Measurements from ENCODE around the gene ITGB1BP1.

Gene ITGB1BP1

GRCh38 chr2:9375857-9376428 lies 47.4 kb downstream of the ITGB1BP1 start:
- no peak for DNase-seq

- DNase-seq, result no peak
Observed at GRCh38 chr2:9374071-9374730, 49.1 kb downstream of the ITGB1BP1 start.

GRCh38 chr2:9373476-9373875 lies 49.9 kb downstream of the ITGB1BP1 start:
- no peak for DNase-seq

GRCh38 chr2:9373047-9373446 lies 50.3 kb downstream of the ITGB1BP1 start:
- DNase-seq, result no peak

- DNase-seq, result no peak
Observed at GRCh38 chr2:9370746-9371145, 52.6 kb downstream of the ITGB1BP1 start.

- no peak for DNase-seq
Observed at GRCh38 chr2:9366026-9366425, 57.3 kb downstream of the ITGB1BP1 start.

GRCh38 chr2:9365498-9366019 lies 57.8 kb downstream of the ITGB1BP1 start:
- no peak for DNase-seq

- no peak for DNase-seq
Observed at GRCh38 chr2:9364791-9365497, 58.4 kb downstream of the ITGB1BP1 start.

DNA sequence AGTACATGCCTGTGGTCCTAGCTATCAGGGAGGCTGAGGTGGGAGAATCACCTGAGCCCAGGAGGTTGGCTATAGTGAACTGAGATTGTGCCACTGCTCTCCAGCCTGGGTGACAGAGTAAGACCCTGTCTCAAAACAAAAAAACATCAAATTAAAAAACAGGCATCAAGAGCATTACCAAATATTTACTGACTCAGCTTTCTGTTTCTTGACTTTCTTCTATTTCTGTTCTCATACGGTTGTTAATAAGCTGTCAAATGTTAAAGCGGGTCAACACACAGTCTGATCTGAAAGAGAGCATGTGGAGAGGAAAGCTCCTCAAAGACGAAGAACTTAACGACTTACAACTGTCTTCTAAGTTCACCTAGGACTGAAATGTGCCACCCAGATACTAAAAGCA lies 59.0 kb downstream of the ITGB1BP1 start:
- no peak for DNase-seq

- DNase-seq, result no peak
Observed at GRCh38 chr2:9360701-9361100, 62.6 kb downstream of the ITGB1BP1 start.

GRCh38 chr2:9360110-9360509 lies 63.2 kb downstream of the ITGB1BP1 start:
- no peak for DNase-seq

- no peak for DNase-seq
Observed at GRCh38 chr2:9359463-9359862, 63.9 kb downstream of the ITGB1BP1 start.

DNA sequence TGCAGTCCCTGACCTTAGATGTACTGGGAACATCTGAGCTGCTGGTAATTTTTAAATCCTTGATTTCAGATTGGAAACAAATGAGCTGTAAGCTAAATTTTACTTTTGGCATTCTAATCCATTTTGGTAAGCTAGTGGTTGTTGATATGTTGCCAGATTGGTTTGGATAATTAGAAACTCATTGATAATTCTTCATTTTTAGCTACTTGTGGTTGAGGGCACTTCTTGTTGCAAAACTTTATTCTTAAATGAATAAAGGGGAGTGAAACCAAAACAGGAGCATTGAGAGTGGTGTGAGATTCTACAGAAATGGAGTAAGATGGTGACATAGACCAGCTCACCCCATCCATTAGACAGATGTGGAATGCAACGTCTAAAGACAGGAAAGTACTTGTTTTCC lies 64.5 kb downstream of the ITGB1BP1 start:
- DNase-seq, result no peak

- DNase-seq, result no peak
Observed at GRCh38 chr2:9356261-9356660, 67.1 kb downstream of the ITGB1BP1 start.

GRCh38 chr2:9355716-9356115 lies 67.6 kb downstream of the ITGB1BP1 start:
- DNase-seq, result no peak

DNA sequence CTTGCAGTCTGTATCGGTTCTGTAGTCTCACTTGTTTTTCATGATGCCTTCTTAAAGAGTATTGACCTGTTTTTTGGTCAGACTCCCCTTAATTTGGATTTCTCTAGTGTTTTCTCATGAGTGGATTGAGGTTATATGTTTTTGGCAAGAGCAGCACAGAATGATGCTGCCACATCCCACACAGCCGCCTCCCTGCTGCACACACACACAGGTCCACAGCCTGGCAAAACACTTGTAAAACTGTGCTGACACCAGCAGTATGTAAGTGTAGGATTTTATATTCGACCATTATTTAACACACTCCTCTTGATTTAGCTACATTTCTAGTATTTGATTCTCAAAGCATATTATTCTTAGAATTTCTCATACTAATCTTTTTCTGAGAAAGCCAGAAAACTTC lies 68.1 kb downstream of the ITGB1BP1 start:
- no peak for DNase-seq

GRCh38 chr2:9354318-9354717 lies 69.0 kb downstream of the ITGB1BP1 start:
- DNase-seq, result no peak

Data from NCI-H187 (cell line).